ENCODE results near the gene SOWAHA. TPM values are rescaled to one million over a fixed set of nuclear protein-coding genes. Genes with fewer than 3 reads are reported as not detected.

SOWAHA gene
- total RNA-seq, 3 donors from 2014 or later = 0.05 TPM; not detected in 2

- H3K36me3 Mint-ChIP-seq (ENCODE audit: insufficient read depth) = no peaks in the 10 kb centered on the region
- DNase-seq (no peak), ATAC-seq (no peak)
- no peak overlapping the region for H3K4me3 Mint-ChIP-seq
- H3K27me3 Mint-ChIP-seq (ENCODE audit: low read depth) = peaks cover 26% of the 10 kb centered on the region
- peaks cover 10% of the 10 kb centered on the region for H3K4me1 Mint-ChIP-seq (ENCODE audit: low read depth)
- H3K9me3 Mint-ChIP-seq = no peaks in the 10 kb centered on the region
These were observed 19.5 kb downstream of the SOWAHA start for GRCh38 chr5:132832612-132833011.

DNA sequence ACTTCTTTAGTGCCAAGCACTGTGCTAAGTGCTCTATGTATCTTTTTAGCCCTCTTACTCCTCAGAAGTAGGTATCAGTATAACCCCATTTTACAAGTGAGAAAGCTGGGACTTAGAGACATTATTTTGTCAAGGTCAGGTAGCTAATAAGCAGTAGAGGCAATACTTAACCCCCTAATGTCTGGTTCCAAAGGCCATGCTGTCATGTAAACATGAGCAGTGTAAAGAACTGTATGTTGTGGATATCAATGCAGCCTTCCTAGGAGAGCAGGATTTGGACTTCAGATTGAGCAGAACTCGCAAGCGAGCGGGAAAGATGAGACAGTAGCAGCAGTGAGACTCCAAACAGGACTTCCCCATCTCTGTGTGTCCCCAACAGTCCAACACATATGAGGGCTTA, 21.0 kb downstream of the SOWAHA start:
- peaks cover 17% of the 10 kb centered on the region for H3K27me3 Mint-ChIP-seq (ENCODE audit: low read depth)
- DNase-seq (no peak), ATAC-seq (no peak)
- H3K9me3 Mint-ChIP-seq = no peaks in the 10 kb centered on the region
- no peaks in the 10 kb centered on the region for H3K36me3 Mint-ChIP-seq (ENCODE audit: insufficient read depth)
- no peak overlapping the region for H3K4me3 Mint-ChIP-seq
- H3K4me1 Mint-ChIP-seq (ENCODE audit: low read depth) = peaks cover 10% of the 10 kb centered on the region

GRCh38 chr5:132836852-132837251, 23.8 kb downstream of the SOWAHA start:
- H3K4me1 Mint-ChIP-seq (ENCODE audit: low read depth) = no peaks in the 10 kb centered on the region
- ATAC-seq (no peak), DNase-seq (no peak)
- H3K27me3 Mint-ChIP-seq (ENCODE audit: low read depth) = no peaks in the 10 kb centered on the region
- no peaks in the 10 kb centered on the region for H3K9me3 Mint-ChIP-seq
- H3K36me3 Mint-ChIP-seq (ENCODE audit: insufficient read depth) = no peaks in the 10 kb centered on the region
- H3K4me3 Mint-ChIP-seq = no peak overlapping the region

DNA sequence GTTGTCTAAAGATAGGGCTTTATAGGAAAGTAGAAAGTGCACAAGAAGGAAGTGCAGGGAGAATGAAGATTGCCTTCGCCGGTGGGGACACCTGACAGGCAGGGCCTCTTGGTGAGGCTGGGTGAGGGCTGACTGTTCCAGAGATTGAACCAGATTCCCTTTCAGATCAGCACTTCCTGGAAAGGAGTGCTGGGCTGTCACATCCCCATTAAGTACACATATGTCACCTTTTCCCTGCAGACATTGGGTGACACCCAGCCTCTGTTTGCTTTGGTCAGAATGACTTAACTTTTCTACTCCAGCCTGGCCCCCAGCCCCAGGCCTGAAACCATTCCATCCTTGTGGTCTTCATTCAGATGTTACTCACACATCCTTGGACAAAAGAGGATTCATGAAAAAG, 24.8 kb downstream of the SOWAHA start:
- Mint-ChIP-seq H3K27me3 (ENCODE audit: low read depth) (no peaks in the 10 kb centered on the region), H3K9me3 (no peaks in the 10 kb centered on the region), H3K4me3 (no peak overlapping the region), H3K36me3 (ENCODE audit: insufficient read depth) (no peaks in the 10 kb centered on the region), H3K4me1 (ENCODE audit: low read depth) (no peaks in the 10 kb centered on the region)
- DNase-seq (no peak), ATAC-seq (no peak)

GRCh38 chr5:132838516-132839282, 25.6 kb downstream of the SOWAHA start:
- Mint-ChIP-seq H3K9me3 (no peaks in the 10 kb centered on the region), H3K36me3 (ENCODE audit: insufficient read depth) (no peaks in the 10 kb centered on the region), H3K27me3 (ENCODE audit: low read depth) (no peaks in the 10 kb centered on the region), H3K4me3 (no peak overlapping the region), H3K4me1 (ENCODE audit: low read depth) (no peaks in the 10 kb centered on the region)
- no peak for DNase-seq
- ATAC-seq = no peak

- DNase-seq (no peak), ATAC-seq (no peak)
- Mint-ChIP-seq H3K27me3 (ENCODE audit: low read depth) (no peaks in the 10 kb centered on the region), H3K4me1 (ENCODE audit: low read depth) (no peaks in the 10 kb centered on the region), H3K4me3 (no peak overlapping the region), H3K9me3 (no peaks in the 10 kb centered on the region), H3K36me3 (ENCODE audit: insufficient read depth) (no peaks in the 10 kb centered on the region)
These were observed 26.6 kb downstream of the SOWAHA start for GRCh38 chr5:132839426-132840301.

GRCh38 chr5:132840313-132840712, 27.2 kb downstream of the SOWAHA start:
- Mint-ChIP-seq H3K9me3 (no peaks in the 10 kb centered on the region), H3K4me3 (no peak overlapping the region), H3K36me3 (ENCODE audit: insufficient read depth) (no peaks in the 10 kb centered on the region), H3K27me3 (ENCODE audit: low read depth) (no peaks in the 10 kb centered on the region), H3K4me1 (ENCODE audit: low read depth) (no peaks in the 10 kb centered on the region)
- ATAC-seq (no peak), DNase-seq (no peak)

DNA sequence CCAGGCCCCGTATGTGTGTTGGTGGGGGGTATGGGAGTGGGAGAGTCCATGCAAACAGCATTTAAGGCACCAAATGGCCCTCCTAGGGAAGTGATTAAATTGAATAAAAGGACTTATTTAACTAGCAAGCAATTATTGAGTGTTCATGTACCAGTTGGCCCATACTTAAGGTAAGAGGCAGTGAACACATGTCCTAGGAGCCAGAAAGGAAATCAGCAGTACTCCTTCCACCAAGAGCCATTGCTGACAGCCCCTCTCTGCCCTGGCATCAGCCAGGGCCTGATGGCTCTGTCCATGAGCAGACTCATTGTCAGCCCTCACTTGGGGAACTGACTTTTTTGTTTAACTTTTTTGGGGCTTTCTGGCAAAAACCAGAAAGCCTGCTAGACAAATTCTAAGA, 27.8 kb downstream of the SOWAHA start:
- H3K36me3 Mint-ChIP-seq (ENCODE audit: insufficient read depth) = no peaks in the 10 kb centered on the region
- no peaks in the 10 kb centered on the region for H3K27me3 Mint-ChIP-seq (ENCODE audit: low read depth)
- no peak overlapping the region for H3K4me3 Mint-ChIP-seq
- DNase-seq = no peak
- no peak for ATAC-seq
- H3K9me3 Mint-ChIP-seq = no peaks in the 10 kb centered on the region
- no peaks in the 10 kb centered on the region for H3K4me1 Mint-ChIP-seq (ENCODE audit: low read depth)

- Mint-ChIP-seq H3K27me3 (ENCODE audit: low read depth) (no peaks in the 10 kb centered on the region), H3K4me3 (no peak overlapping the region), H3K9me3 (no peaks in the 10 kb centered on the region), H3K36me3 (ENCODE audit: insufficient read depth) (no peaks in the 10 kb centered on the region), H3K4me1 (ENCODE audit: low read depth) (no peaks in the 10 kb centered on the region)
- ATAC-seq = no peak
- DNase-seq = no peak
These were observed 28.2 kb downstream of the SOWAHA start for GRCh38 chr5:132841305-132841704.

GRCh38 chr5:132848270-132848669, 35.2 kb downstream of the SOWAHA start:
- ATAC-seq = no peak
- Mint-ChIP-seq H3K27me3 (ENCODE audit: low read depth) (no peaks in the 10 kb centered on the region), H3K9me3 (no peaks in the 10 kb centered on the region), H3K36me3 (ENCODE audit: insufficient read depth) (no peaks in the 10 kb centered on the region), H3K4me1 (ENCODE audit: low read depth) (no peaks in the 10 kb centered on the region), H3K4me3 (no peak overlapping the region)
- no peak for DNase-seq

DNA sequence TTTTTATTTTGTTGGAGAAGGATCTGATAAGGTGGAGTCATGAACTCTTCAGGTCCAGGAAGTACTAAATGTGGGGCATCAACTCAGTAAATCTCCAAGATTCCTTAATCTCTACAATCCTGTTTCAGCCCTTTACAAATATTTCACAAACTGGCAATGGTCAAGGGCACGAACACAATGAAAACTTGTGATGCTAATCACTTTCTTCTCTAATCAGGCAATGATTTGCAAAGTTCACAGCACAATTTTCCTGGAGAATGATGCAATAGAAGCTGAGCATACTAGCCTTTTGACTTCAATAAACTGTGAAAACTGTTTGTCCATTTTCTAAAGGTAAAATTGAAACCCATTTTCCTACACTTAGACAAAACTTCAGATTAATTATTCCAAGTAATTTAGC, 36.2 kb downstream of the SOWAHA start:
- Mint-ChIP-seq H3K4me3 (no peak overlapping the region), H3K36me3 (ENCODE audit: insufficient read depth) (no peaks in the 10 kb centered on the region), H3K9me3 (no peaks in the 10 kb centered on the region), H3K4me1 (ENCODE audit: low read depth) (no peaks in the 10 kb centered on the region), H3K27me3 (ENCODE audit: low read depth) (no peaks in the 10 kb centered on the region)
- DNase-seq (no peak), ATAC-seq (no peak)

DNA sequence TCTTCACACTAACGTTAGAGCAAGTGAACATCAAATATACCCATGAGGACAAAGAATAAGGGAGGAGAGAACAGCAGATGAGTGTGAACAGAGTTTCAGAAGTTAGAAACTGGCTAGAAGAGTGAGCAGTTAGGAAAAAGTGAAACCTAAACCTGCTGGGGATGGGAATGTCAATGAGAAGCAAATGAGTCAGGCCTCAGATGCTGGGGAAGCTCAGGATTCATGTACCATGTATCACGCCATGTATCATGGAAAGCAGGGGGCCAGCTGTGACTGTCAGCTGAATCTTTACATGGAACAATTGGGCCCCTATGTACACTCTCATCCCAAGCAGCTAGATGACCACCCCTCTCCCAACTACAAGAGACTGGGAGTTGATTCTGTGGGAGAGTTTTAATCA, 37.0 kb downstream of the SOWAHA start:
- DNase-seq (no peak), ATAC-seq (no peak)
- H3K9me3 Mint-ChIP-seq = no peaks in the 10 kb centered on the region
- H3K27me3 Mint-ChIP-seq (ENCODE audit: low read depth) = no peaks in the 10 kb centered on the region
- H3K4me3 Mint-ChIP-seq = no peak overlapping the region
- H3K4me1 Mint-ChIP-seq (ENCODE audit: low read depth) = no peaks in the 10 kb centered on the region
- no peaks in the 10 kb centered on the region for H3K36me3 Mint-ChIP-seq (ENCODE audit: insufficient read depth)

DNA sequence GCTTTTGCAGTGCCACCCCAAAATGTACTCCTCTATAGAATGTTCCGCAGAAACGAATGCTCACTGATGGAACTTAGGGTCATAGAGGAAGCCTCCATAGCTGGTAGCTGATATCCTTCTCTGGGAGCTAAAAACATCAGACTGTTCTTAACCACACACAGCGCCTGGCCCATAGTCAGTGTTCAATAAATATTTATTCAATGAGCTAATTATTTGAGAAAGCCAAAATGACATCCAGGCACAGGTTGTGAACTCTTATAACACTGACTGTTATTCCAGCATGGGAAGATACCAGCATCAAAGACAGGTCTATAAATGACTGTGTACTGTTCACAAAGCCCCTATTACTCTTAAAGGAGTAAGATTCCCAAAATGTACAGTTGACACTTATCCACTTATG, 40.2 kb downstream of the SOWAHA start:
- Mint-ChIP-seq H3K9me3 (no peaks in the 10 kb centered on the region), H3K4me1 (ENCODE audit: low read depth) (no peaks in the 10 kb centered on the region), H3K4me3 (no peak overlapping the region), H3K36me3 (ENCODE audit: insufficient read depth) (no peaks in the 10 kb centered on the region), H3K27me3 (ENCODE audit: low read depth) (peaks cover 3% of the 10 kb centered on the region)
- DNase-seq (no peak), ATAC-seq (no peak)

DNA sequence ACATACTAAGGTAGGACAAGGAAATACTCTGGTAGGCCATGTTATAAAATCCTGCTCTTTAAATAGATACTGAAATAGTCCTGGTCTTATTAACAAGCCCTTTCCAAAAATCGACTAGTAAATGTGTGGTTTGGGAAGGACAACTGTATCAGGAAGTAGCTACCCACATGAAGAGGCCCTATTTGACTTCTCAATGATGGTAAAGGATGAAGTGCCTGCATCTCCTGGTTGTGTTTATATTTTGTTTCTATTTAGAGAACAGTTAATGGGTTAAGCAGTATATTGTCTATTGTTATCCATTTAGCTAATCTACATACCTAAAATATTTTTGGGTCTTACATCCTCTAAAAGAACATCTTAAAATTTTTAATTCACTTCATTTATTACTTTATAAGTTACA, 40.7 kb downstream of the SOWAHA start:
- H3K4me1 Mint-ChIP-seq (ENCODE audit: low read depth) = no peaks in the 10 kb centered on the region

GRCh38 chr5:132854301-132854700, 41.2 kb downstream of the SOWAHA start:
- Mint-ChIP-seq H3K9me3 (no peaks in the 10 kb centered on the region), H3K36me3 (ENCODE audit: insufficient read depth) (no peaks in the 10 kb centered on the region), H3K4me3 (no peak overlapping the region), H3K4me1 (ENCODE audit: low read depth) (no peaks in the 10 kb centered on the region), H3K27me3 (ENCODE audit: low read depth) (peaks cover 3% of the 10 kb centered on the region)
- ATAC-seq = no peak
- DNase-seq = no peak

More for the DNA sequence above, 40.7 kb downstream of the SOWAHA start:
- H3K36me3 Mint-ChIP-seq (ENCODE audit: insufficient read depth) = no peaks in the 10 kb centered on the region
- H3K9me3 Mint-ChIP-seq = no peaks in the 10 kb centered on the region
- no peak overlapping the region for H3K4me3 Mint-ChIP-seq
- DNase-seq (no peak), ATAC-seq (no peak)
- H3K27me3 Mint-ChIP-seq (ENCODE audit: low read depth) = peaks cover 3% of the 10 kb centered on the region

All from activated T-cell treated with anti-CD3 and anti-CD28 coated beads, Interleukin-2, amount 50 U/mL, for 4 hours (primary cell).